GM23248 (cell line): Measurements from ENCODE around the gene AFAP1. TPM values are rescaled to one million over a fixed set of nuclear protein-coding genes. Genes with fewer than 3 reads are reported as not detected.

Experiments used
- DNase-seq: peaks from one replicate; pipeline ENCODE4 v3.0.0-alpha.2; 2015
- H2AFZ ChIP-seq: fragments of 200-600 bp; sonication (generic); 2 replicates; pipeline ENCODE4 v1.6.1; 2016; ENCODE audit warnings: antibody characterized with exemption
- H3F3A ChIP-seq: fragments of 200-600 bp; sonication (generic); 2 replicates; pipeline ENCODE4 v1.6.1; 2016; ENCODE audit warnings: mild to moderate bottlenecking, antibody characterized with exemption, mixed run types; ENCODE audit not compliant: insufficient read depth
- H3K27ac ChIP-seq: fragments of 200-600 bp; sonication (generic); 2 replicates; pipeline ENCODE4 v1.5.1; 2016; ENCODE audit warnings: mild to moderate bottlenecking
- H3K27me3 ChIP-seq: fragments of 200-600 bp; sonication (generic); replicated peaks from 2 replicates; pipeline ENCODE4 v1.6.1; 2016; ENCODE audit warnings: mild to moderate bottlenecking; ENCODE audit not compliant: insufficient read depth
- H3K36me3 ChIP-seq: fragments of 200-600 bp; sonication (generic); 2 replicates; pipeline ENCODE4 v1.6.1; 2016; ENCODE audit warnings: low read depth, mild to moderate bottlenecking
- H3K4me1 ChIP-seq: fragments of 200-600 bp; sonication (generic); 2 replicates; pipeline ENCODE4 v1.6.1; 2016; ENCODE audit warnings: mild to moderate bottlenecking; ENCODE audit not compliant: insufficient read depth
- H3K4me2 ChIP-seq: fragments of 200-600 bp; sonication (generic); one replicate; pipeline ENCODE4 v1.6.1; 2016; ENCODE audit warnings: mild to moderate bottlenecking; ENCODE audit not compliant: unreplicated experiment
- H3K4me3 ChIP-seq: fragments of 200-600 bp; sonication (generic); 2 replicates; pipeline ENCODE4 v1.5.1; 2016; ENCODE audit warnings: mild to moderate bottlenecking
- H3K79me2 ChIP-seq: fragments of 200-600 bp; sonication (generic); 2 replicates; pipeline ENCODE4 v1.6.1; 2016; ENCODE audit warnings: mild to moderate bottlenecking; ENCODE audit not compliant: insufficient read depth
- H3K9ac ChIP-seq: fragments of 200-600 bp; sonication (generic); 2 replicates; pipeline ENCODE4 v1.6.1; 2016; ENCODE audit warnings: mild to moderate bottlenecking
- H3K9me2 ChIP-seq: fragments of 200-600 bp; sonication (generic); 2 replicates; pipeline ENCODE4 v1.6.1; 2016; ENCODE audit warnings: mixed run types, mild to moderate bottlenecking, moderate library complexity; ENCODE audit not compliant: insufficient read depth
- H3K9me3 ChIP-seq: fragments of 200-600 bp; sonication (generic); one replicate; pipeline ENCODE4 v1.6.1; 2017; ENCODE audit warnings: low read depth
- H4K20me1 ChIP-seq: fragments of 200-600 bp; sonication (generic); 2 replicates; pipeline ENCODE4 v1.6.0; 2016; ENCODE audit not compliant: insufficient read depth
- EZH2 ChIP-seq: fragments of 200-600 bp; sonication (generic); IDR thresholded peaks from 2 replicates; pipeline ENCODE4 v1.6.1; 2018; ENCODE audit warnings: antibody characterized with exemption, mild to moderate bottlenecking; ENCODE audit not compliant: insufficient read depth, poor library complexity, severe bottlenecking
- EZH2phosphoT487 ChIP-seq: fragments of 200-600 bp; sonication (generic); IDR thresholded peaks from 2 replicates; pipeline ENCODE4 v1.6.1; 2018; ENCODE audit warnings: antibody characterized with exemption, moderate library complexity, mild to moderate bottlenecking, low read depth; ENCODE audit not compliant: insufficient read depth
- WGBS, 2 experiments: methylation state at CpG; one replicate each; pipeline ENCODE4 v1.1.6; 2015 to 2017; ENCODE audit warnings: low lambda C conversion rate in 2 of 2, low coverage in 1 of 2; ENCODE audit errors: missing lambda C conversion rate in 2 of 2; 5-methylcytosine and 5-hydroxymethylcytosine counted together
- in situ Hi-C: fragments of 300-500 bp; cut with MboI; formaldehyde crosslinking; loops from 2 replicates; pipeline ENCODE4 v1.15.0; 2020
- polyA plus RNA-seq: library from polyadenylated mRNA; unstranded; fragments of >200 nt; fragmentation: Nextera tagmentation; extraction: Ambion mirVana; gene quantifications from 2 replicates; pipeline ENCODE4 v1.2.1, GENCODE V29; 2016
- total RNA-seq: library from RNA; depleted of rRNA; stranded (reverse); fragments of >200 nt; shearing (Covaris generic); gene quantifications from 2 replicates; pipeline ENCODE4 v1.2.3, GENCODE V29; 2014

Gene AFAP1
- total and polyA plus RNA-seq, 2 experiments from 2014 or later = 54.4 to 103 TPM

GRCh38 chr4:7978489-7978888 is 38.8 kb upstream of the AFAP1 start:
- H4K20me1 ChIP-seq = no peaks in the 10 kb centered on the region
- in situ Hi-C loops = no loop called here
- H3K27ac ChIP-seq = no peak overlapping the region
- no peaks in the 10 kb centered on the region for H3K9me2 ChIP-seq
- DNase-seq = no peak
- no peaks in the 10 kb centered on the region for H3K9me3 ChIP-seq
- no peak overlapping the region for H3K9ac ChIP-seq
- H2AFZ ChIP-seq = no peak overlapping the region
- H3K36me3 ChIP-seq = no peaks in the 10 kb centered on the region
- WGBS, 2 experiments = 68 to 78% methylated on average over 5 of the region's 5 CpGs
- H3F3A ChIP-seq = 0 out of 2 replicates have a peak, but pooled peaks cover 7% of the 10 kb centered on the region
- H3K79me2 ChIP-seq = no peaks in the 10 kb centered on the region
- H3K4me2 ChIP-seq = no peak overlapping the region
- H3K27me3 ChIP-seq = no peaks in the 10 kb centered on the region
- no peak overlapping the region for H3K4me3 ChIP-seq
- H3K4me1 ChIP-seq = peaks cover 28% of the 10 kb centered on the region
- no peak for TF ChIP-seq EZH2phosphoT487
- TF ChIP-seq EZH2 = no peak

GRCh38 chr4:7976634-7977033 is 37.0 kb upstream of the AFAP1 start:
- H3K36me3 ChIP-seq = no peaks in the 10 kb centered on the region
- no peaks in the 10 kb centered on the region for H3K27me3 ChIP-seq
- WGBS, 2 experiments = 85 to 90% methylated on average over 5 of the region's 5 CpGs
- H3K4me3 ChIP-seq = no peak overlapping the region
- H3K9me2 ChIP-seq = no peaks in the 10 kb centered on the region
- H3K27ac ChIP-seq = no peak overlapping the region
- no peak overlapping the region for H2AFZ ChIP-seq
- H3K4me2 ChIP-seq = no peak overlapping the region
- in situ Hi-C loops = no loop called here
- H3K79me2 ChIP-seq = no peaks in the 10 kb centered on the region
- TF ChIP-seq EZH2phosphoT487 (no peak), EZH2 (no peak)
- no peak overlapping the region for H3K9ac ChIP-seq
- DNase-seq = no peak
- H3K4me1 ChIP-seq = peaks cover 41% of the 10 kb centered on the region
- H4K20me1 ChIP-seq = no peaks in the 10 kb centered on the region
- no peaks in the 10 kb centered on the region for H3K9me3 ChIP-seq
- peaks cover 18% of the 10 kb centered on the region for H3F3A ChIP-seq

- DNase-seq = no peak
- WGBS, 2 experiments = 95% methylated on average over 7 of the region's 7 CpGs
- Histone ChIP-seq H3K36me3 (no peaks in the 10 kb centered on the region), H3K79me2 (no peaks in the 10 kb centered on the region), H3K27me3 (no peaks in the 10 kb centered on the region), H3K9me3 (no peaks in the 10 kb centered on the region), H3K27ac (no peak overlapping the region), H2AFZ (no peak overlapping the region), H3K4me1 (peaks cover 42% of the 10 kb centered on the region), H3K4me2 (no peak overlapping the region), H4K20me1 (no peaks in the 10 kb centered on the region), H3F3A (peaks cover 18% of the 10 kb centered on the region), H3K9me2 (no peaks in the 10 kb centered on the region), H3K9ac (no peak overlapping the region), H3K4me3 (no peak overlapping the region)
- in situ Hi-C loops = no loop called here
- TF ChIP-seq EZH2phosphoT487 (no peak), EZH2 (no peak)
Measured at GRCh38 chr4:7976025-7976424, 36.4 kb upstream of the AFAP1 start.

GRCh38 chr4:7974425-7974824 is 34.8 kb upstream of the AFAP1 start:
- no peak for DNase-seq
- no peak overlapping the region for H3K27ac ChIP-seq
- no peaks in the 10 kb centered on the region for H3K79me2 ChIP-seq
- H4K20me1 ChIP-seq = no peaks in the 10 kb centered on the region
- WGBS, 2 experiments = 95 to 100% methylated on average over 1 of the region's 1 CpG
- TF ChIP-seq EZH2 (no peak), EZH2phosphoT487 (no peak)
- no peak overlapping the region for H3K9ac ChIP-seq
- no peak overlapping the region for H3K4me3 ChIP-seq
- peaks cover 50% of the 10 kb centered on the region for H3K4me1 ChIP-seq
- no peak overlapping the region for H2AFZ ChIP-seq
- H3K27me3 ChIP-seq = no peaks in the 10 kb centered on the region
- no peaks in the 10 kb centered on the region for H3K9me2 ChIP-seq
- in situ Hi-C loops = no loop called here
- H3K36me3 ChIP-seq = no peaks in the 10 kb centered on the region
- no peak overlapping the region for H3K4me2 ChIP-seq
- H3F3A ChIP-seq = peaks cover 17% of the 10 kb centered on the region
- no peaks in the 10 kb centered on the region for H3K9me3 ChIP-seq

- peak; percentile 86 for DNase-seq
- Histone ChIP-seq H3K27me3 (no peaks in the 10 kb centered on the region), H3K9ac (peak overlapping the region; percentile 36; the same call in 1 of the 2 replicates), H3K27ac (peak overlapping the region; percentile 62), H4K20me1 (no peaks in the 10 kb centered on the region), H3K4me2 (peak overlapping the region; percentile 33), H3F3A (peaks cover 21% of the 10 kb centered on the region), H3K79me2 (no peaks in the 10 kb centered on the region), H3K4me3 (no peak overlapping the region), H3K9me3 (no peaks in the 10 kb centered on the region), H3K36me3 (no peaks in the 10 kb centered on the region), H3K4me1 (peaks cover 47% of the 10 kb centered on the region), H3K9me2 (no peaks in the 10 kb centered on the region), H2AFZ (no peak overlapping the region)
- in situ Hi-C loops = no loop called here
- TF ChIP-seq EZH2 = no peak
- 27 to 29% methylated on average over 10 of the region's 10 CpGs for WGBS, 2 experiments
Measured at GRCh38 chr4:7973545-7973981, 33.9 kb upstream of the AFAP1 start.
